ENCODE data around the gene ZKSCAN4.
A peak's percentile ranks its signal among the peaks of the same experiment; 100 is the strongest.

Gene ZKSCAN4

GRCh38 chr6:28252009-28252975, at the start of gene ZKSCAN4:
TSS of gene ZKSCAN4 (minus strand) at chr6:28252269. CDS start at chr6:28251980, 289 bp downstream.
- DNase-seq, result peak; percentile 98
- Histone ChIP-seq H3K27me3 (ENCODE audit: insufficient read depth, low read depth, severe bottlenecking) (no peaks in the 10 kb centered on the region), H3K27ac (peak within 1 kb of the TSS; percentile 33), H3K9me3 (ENCODE audit: severe bottlenecking) (no peaks in the 10 kb centered on the region), H3K36me3 (peaks cover 10% of the 10 kb centered on the region; the same call in 1 of the 2 replicates), H3K4me3 (ENCODE audit: low read depth, low read length) (peak within 1 kb of the TSS; percentile 79)
- TF ChIP-seq CTCF (IDR thresholded peaks at IDR 0.05; ENCODE audit: low read depth, low read length), result no peak

- DNase-seq, result no peak
- no peak overlapping the region for H3K27ac ChIP-seq
- H3K27me3 ChIP-seq (ENCODE audit: insufficient read depth, low read depth, severe bottlenecking), result no peaks in the 10 kb centered on the region
- TF ChIP-seq CTCF (IDR thresholded peaks at IDR 0.05; ENCODE audit: low read depth, low read length), result no peak
- H3K9me3 ChIP-seq (ENCODE audit: severe bottlenecking), result no peaks in the 10 kb centered on the region
- no peak overlapping the region for H3K4me3 ChIP-seq (ENCODE audit: low read depth, low read length)
- H3K36me3 ChIP-seq, result peaks cover 67% of the 10 kb centered on the region
These were observed 44.5 kb upstream of the ZKSCAN4 start for GRCh38 chr6:28296520-28297060.

GRCh38 chr6:28295326-28295725, 43.3 kb upstream of the ZKSCAN4 start:
- Histone ChIP-seq H3K27me3 (ENCODE audit: insufficient read depth, low read depth, severe bottlenecking) (no peaks in the 10 kb centered on the region), H3K36me3 (peaks cover 61% of the 10 kb centered on the region), H3K27ac (no peak overlapping the region), H3K4me3 (ENCODE audit: low read depth, low read length) (no peak overlapping the region), H3K9me3 (ENCODE audit: severe bottlenecking) (no peaks in the 10 kb centered on the region)
- TF ChIP-seq CTCF (IDR thresholded peaks at IDR 0.05; ENCODE audit: low read depth, low read length), result no peak
- DNase-seq, result no peak

GRCh38 chr6:28291573-28291972, 39.5 kb upstream of the ZKSCAN4 start:
- TF ChIP-seq CTCF (IDR thresholded peaks at IDR 0.05; ENCODE audit: low read depth, low read length), result no peak
- peaks cover 75% of the 10 kb centered on the region for H3K36me3 ChIP-seq
- H3K9me3 ChIP-seq (ENCODE audit: severe bottlenecking), result peaks cover 4% of the 10 kb centered on the region
- no peaks in the 10 kb centered on the region for H3K27me3 ChIP-seq (ENCODE audit: insufficient read depth, low read depth, severe bottlenecking)
- no peak for DNase-seq
- H3K27ac ChIP-seq, result no peak overlapping the region
- H3K4me3 ChIP-seq (ENCODE audit: low read depth, low read length), result no peak overlapping the region

- Histone ChIP-seq H3K4me3 (ENCODE audit: low read depth, low read length) (no peak overlapping the region), H3K27ac (no peak overlapping the region), H3K27me3 (ENCODE audit: insufficient read depth, low read depth, severe bottlenecking) (no peaks in the 10 kb centered on the region), H3K36me3 (peaks cover 51% of the 10 kb centered on the region), H3K9me3 (ENCODE audit: severe bottlenecking) (no peaks in the 10 kb centered on the region)
- no peak for TF ChIP-seq CTCF (IDR thresholded peaks at IDR 0.05; ENCODE audit: low read depth, low read length)
- no peak for DNase-seq
These were observed 30.9 kb upstream of the ZKSCAN4 start for GRCh38 chr6:28282926-28283325.

Data from WERI-Rb-1 (cell line).